ENCODE results near the gene CIART.

DNA sequence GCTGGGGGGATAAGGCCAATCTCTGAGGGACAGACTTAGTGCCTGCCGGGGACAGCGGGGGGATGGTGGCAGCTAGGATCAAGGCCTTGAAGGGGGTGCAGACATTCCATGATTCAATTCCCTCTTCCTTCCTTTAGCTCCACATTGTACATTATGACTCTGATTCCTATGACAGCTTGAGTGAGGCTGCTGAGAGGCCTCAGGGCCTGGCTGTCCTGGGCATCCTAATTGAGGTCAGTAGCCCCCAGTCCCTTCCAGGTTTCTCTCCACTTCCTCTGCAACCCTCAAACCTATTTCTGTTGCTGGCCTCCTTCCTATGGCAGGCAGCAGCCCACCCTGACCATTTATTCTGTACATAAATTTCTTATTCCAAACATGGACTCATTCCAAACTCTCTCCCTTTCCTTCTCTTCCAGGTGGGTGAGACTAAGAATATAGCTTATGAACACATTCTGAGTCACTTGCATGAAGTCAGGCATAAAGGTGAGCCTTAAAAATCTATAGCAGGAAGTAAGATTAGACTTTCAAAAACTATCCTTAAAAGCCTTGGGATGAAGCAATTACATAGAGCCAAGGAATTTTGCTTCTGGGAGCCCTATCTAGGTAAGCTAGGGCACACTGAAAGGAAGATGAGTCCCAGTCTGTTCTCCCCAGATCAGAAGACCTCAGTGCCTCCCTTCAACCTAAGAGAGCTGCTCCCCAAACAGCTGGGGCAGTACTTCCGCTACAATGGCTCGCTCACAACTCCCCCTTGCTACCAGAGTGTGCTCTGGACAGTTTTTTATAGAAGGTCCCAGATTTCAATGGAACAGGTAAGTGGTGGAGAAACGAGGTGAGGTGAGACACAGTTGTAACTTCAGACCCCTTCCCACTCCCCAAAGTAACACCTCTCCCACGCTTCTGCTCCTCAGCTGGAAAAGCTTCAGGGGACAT, 19.7 kb upstream of the CIART start:
- no peak for TF ChIP-seq TAF1 (IDR thresholded peaks at IDR 0.05; ENCODE audit: low read depth)
- no peak for TF ChIP-seq RAD21 (IDR thresholded peaks at IDR 0.05; ENCODE audit: low read depth)
- no peak for TF ChIP-seq CREB1 (IDR thresholded peaks at IDR 0.05; ENCODE audit: low read depth)
- TF ChIP-seq FOXM1 (IDR thresholded peaks at IDR 0.05; ENCODE audit: borderline replicate concordance, low read depth): no peak
- TF ChIP-seq EP300 (IDR thresholded peaks at IDR 0.05; ENCODE audit: borderline replicate concordance): no peak
- TF ChIP-seq MAX (IDR thresholded peaks at IDR 0.05): no peak

Data from Ishikawa (cell line).